ENCODE data around the gene STAG3.

STAG3 gene

DNA sequence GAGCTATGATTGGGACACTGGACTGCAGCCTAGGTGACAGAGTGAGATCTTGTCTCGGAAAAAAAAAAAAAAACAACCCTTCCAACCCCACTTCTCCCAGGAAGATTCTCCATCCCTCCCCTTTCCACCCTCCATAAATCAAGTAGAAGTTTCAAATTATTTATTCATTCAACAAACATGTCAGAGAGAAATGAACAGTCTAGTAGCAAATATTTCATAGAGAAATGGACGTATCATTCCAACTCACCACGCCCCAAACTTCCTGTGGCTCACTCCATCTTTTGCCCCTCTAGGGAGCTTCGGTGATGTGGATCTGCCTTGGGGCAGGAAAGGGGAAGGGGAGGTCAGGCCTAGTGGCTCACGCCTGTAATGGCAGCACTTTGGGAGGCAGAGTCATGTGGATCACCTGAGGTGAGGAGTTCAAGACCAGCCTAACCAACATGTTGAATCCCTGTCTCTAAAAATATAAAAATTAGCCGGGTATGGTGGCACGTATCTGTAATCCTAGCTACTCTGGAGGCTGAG lies 18.6 kb upstream of the STAG3 start:
- DNase-seq (no peak), ATAC-seq (replicated peaks) (no peak)
- Mint-ChIP-seq H3K4me3 (peak overlapping the region; percentile 74 to 83), H3K27ac (peak overlapping the region; percentile 79 to 85), H3K36me3 (ENCODE audit: insufficient read depth) (peaks cover 27% of the 10 kb centered on the region), H3K27me3 (no peaks in the 10 kb centered on the region), H3K9me3 (no peaks in the 10 kb centered on the region), H3K4me1 (ENCODE audit: low read depth in 2 of 2) (peaks cover 21 to 30% of the 10 kb centered on the region in 2 donors)

- DNase-seq: no peak
- peaks cover 20% of the 10 kb centered on the region for H3K36me3 Mint-ChIP-seq (ENCODE audit: insufficient read depth)
- ATAC-seq (replicated peaks): no peak
- H3K4me1 Mint-ChIP-seq (ENCODE audit: low read depth in 2 of 2): peaks cover 23 to 30% of the 10 kb centered on the region in 2 donors
- peak overlapping the region in 1 of 2 donors; percentile 83 for H3K4me3 Mint-ChIP-seq
- no peaks in the 10 kb centered on the region for H3K9me3 Mint-ChIP-seq
- no peak overlapping the region for H3K27ac Mint-ChIP-seq
- peaks cover 0 to 2% of the 10 kb centered on the region in 2 donors for H3K27me3 Mint-ChIP-seq
These were observed 17.7 kb upstream of the STAG3 start for GRCh38 chr7:100160067-100160466.

GRCh38 chr7:100163006-100163531 lies 14.6 kb upstream of the STAG3 start:
- Mint-ChIP-seq H3K4me1 (ENCODE audit: low read depth in 2 of 2) (peaks cover 27 to 39% of the 10 kb centered on the region in 2 donors), H3K9me3 (no peaks in the 10 kb centered on the region), H3K27me3 (peaks cover 24 to 32% of the 10 kb centered on the region in 2 donors), H3K36me3 (ENCODE audit: insufficient read depth) (peaks cover 6% of the 10 kb centered on the region), H3K4me3 (peak overlapping the region in 1 of 2 donors; percentile 54), H3K27ac (no peak overlapping the region)
- DNase-seq: no peak
- no peak for ATAC-seq (replicated peaks)

DNA sequence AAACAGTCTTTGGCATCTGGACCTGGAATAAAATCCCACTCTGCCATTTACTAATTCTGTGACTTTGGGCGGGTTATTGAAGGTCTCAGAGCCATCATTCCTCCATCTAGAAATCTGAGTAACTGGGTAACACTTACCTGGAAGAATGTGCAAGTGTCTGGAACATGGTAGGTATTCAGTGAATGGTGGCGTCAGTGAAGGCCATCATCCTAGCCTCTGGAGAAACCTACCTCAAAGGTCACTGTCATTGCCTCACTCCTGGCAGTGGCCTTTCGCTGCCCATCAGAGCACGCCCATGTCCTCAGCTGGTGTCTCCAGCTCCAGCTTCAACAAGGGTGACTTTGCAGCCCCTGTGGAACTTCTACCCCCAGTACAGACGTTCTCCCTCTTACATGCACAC lies 13.8 kb upstream of the STAG3 start:
- no peak overlapping the region for H3K27ac Mint-ChIP-seq
- H3K27me3 Mint-ChIP-seq: peaks cover 32 to 40% of the 10 kb centered on the region in 2 donors
- DNase-seq (no peak), ATAC-seq (replicated peaks) (no peak)
- H3K4me3 Mint-ChIP-seq: no peak overlapping the region
- H3K36me3 Mint-ChIP-seq (ENCODE audit: insufficient read depth): peaks cover 6% of the 10 kb centered on the region
- no peaks in the 10 kb centered on the region for H3K9me3 Mint-ChIP-seq
- H3K4me1 Mint-ChIP-seq (ENCODE audit: low read depth in 2 of 2): peaks cover 34 to 47% of the 10 kb centered on the region in 2 donors

- H3K27ac Mint-ChIP-seq: no peak overlapping the region
- peaks cover 36 to 49% of the 10 kb centered on the region in 2 donors for H3K4me1 Mint-ChIP-seq (ENCODE audit: low read depth in 2 of 2)
- peak; percentile 44 for ATAC-seq (replicated peaks)
- no peak for DNase-seq
- H3K9me3 Mint-ChIP-seq: no peaks in the 10 kb centered on the region
- H3K27me3 Mint-ChIP-seq: peaks cover 48 to 58% of the 10 kb centered on the region in 2 donors
- H3K36me3 Mint-ChIP-seq (ENCODE audit: insufficient read depth): peaks cover 2% of the 10 kb centered on the region
- H3K4me3 Mint-ChIP-seq: peak overlapping the region; percentile 31 to 39
These were observed 11.3 kb upstream of the STAG3 start for GRCh38 chr7:100166317-100166940.

DNA sequence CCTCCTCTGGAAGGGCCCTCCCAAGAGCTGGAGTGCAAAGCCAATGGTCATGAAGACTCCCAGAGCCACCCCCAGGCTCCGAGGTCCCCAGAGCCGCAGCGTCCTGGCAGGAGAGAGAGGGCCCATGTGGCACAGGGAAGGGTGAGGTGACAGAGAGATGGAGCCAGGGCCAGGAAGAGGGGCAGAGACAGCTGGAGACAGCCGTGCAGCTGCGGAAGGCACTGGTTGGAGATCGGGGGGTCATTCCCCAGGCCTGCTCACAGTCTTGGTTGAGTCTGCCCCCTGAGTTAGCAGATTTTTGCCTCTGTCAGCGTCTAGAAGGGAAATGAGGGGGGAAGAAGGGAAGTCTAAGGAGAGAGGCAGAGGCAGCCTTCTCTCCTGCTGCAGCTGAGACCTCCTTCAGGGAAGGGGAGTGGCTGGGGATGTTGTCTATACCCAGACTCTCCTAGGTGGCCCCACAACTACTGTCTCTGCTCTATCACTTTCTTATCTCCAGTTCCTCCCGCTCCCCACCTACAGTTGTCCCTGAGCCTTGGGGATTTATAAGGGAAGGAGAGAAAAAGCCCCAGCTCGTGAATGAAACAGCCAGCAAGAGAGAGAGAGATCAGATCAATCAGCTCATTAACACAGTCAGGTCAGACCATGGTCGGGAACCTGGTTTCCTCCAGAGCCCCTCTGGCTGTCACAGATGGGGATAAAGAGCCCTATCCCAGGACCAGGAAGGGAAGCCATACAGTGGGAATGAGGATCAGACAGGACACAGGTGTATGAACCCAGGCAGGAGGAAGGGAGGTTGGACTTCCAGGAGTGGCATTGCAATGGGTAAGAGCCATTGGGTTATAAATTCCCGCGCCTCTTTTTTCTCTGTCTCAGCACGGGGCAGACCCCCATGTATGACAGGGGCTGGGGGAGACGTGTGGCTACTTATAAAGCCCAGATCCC lies 10.5 kb upstream of the STAG3 start:
- Mint-ChIP-seq H3K27ac (no peak overlapping the region), H3K4me3 (peak overlapping the region; percentile 74 to 76), H3K4me1 (ENCODE audit: low read depth in 2 of 2) (peaks cover 39 to 49% of the 10 kb centered on the region in 2 donors), H3K9me3 (no peaks in the 10 kb centered on the region), H3K27me3 (peaks cover 48 to 58% of the 10 kb centered on the region in 2 donors), H3K36me3 (ENCODE audit: insufficient read depth) (peaks cover 6% of the 10 kb centered on the region)
- ATAC-seq (replicated peaks): no peak
- DNase-seq: no peak

DNA sequence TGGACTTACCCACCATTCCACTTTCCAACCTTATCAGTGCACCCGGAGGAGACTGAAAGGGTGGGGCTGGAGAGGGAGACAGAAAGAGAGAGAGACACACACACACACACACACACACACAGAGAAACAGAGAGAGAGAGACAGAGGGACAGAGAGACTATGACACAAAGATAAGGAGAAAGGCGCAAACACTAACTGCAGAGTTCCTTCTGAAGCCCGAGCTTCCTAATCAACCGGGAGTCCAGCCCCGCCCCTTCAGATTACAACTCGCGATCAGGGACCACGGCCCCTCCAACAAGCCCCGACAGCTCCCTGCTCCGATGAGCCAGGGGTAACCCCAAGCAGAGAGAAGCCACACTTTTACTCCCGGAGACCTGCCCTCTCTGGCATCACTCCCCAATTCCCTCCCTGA lies 9.8 kb upstream of the STAG3 start:
- Mint-ChIP-seq H3K4me3 (peak overlapping the region; percentile 74 to 76), H3K9me3 (no peaks in the 10 kb centered on the region), H3K36me3 (ENCODE audit: insufficient read depth) (peaks cover 6% of the 10 kb centered on the region), H3K4me1 (ENCODE audit: low read depth in 2 of 2) (peaks cover 38 to 45% of the 10 kb centered on the region in 2 donors), H3K27me3 (peaks cover 48 to 58% of the 10 kb centered on the region in 2 donors), H3K27ac (no peak overlapping the region)
- DNase-seq: no peak
- no peak for ATAC-seq (replicated peaks)

GRCh38 chr7:100169147-100169850 lies 8.4 kb upstream of the STAG3 start:
- ATAC-seq (replicated peaks) (no peak), DNase-seq (no peak)
- Mint-ChIP-seq H3K36me3 (ENCODE audit: insufficient read depth) (peaks cover 9% of the 10 kb centered on the region), H3K9me3 (no peaks in the 10 kb centered on the region), H3K4me1 (ENCODE audit: low read depth in 2 of 2) (peaks cover 30 to 37% of the 10 kb centered on the region in 2 donors), H3K27me3 (peaks cover 48 to 68% of the 10 kb centered on the region in 2 donors), H3K4me3 (peak overlapping the region; percentile 74 to 76), H3K27ac (no peak overlapping the region)

DNA sequence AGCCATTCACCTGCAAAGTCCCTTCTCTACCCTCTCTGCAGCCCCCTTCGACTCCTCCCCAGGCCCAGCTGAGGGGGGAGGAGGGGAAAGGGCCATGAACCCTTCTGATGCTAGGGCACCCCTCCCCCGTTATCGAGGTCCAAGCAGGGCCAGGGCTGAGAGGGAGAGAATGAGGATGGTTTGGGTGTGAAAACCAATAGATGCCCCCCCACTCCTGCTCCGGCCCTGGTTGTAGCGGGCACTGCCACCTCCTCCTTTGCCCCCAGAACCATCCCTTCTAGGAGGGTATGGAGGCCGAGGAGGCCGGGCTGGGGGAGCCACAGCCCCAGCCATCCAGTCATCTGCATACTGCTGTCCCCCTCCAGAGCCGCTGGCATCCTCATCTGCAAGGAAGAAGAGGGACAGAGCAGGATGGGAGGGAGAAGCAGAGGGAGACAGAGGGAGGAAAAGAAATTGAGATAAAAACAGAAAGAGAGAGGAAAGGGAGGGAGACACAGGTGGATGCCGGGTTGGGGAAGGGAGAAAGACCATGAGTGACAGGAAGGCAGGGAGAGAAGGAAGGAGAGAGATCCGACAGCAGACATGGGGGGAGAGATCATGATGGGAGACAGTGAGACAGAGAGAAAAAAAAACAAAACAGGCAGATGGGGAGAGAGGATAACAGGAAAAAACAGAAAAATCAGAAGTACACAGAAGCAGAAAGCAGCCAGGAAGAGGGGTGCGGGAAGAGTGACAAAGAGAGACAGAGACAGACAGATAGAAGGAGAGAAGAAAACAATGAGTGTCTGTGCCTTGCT lies 7.4 kb upstream of the STAG3 start:
- DNase-seq (no peak), ATAC-seq (replicated peaks) (no peak)
- no peak overlapping the region for H3K27ac Mint-ChIP-seq
- no peaks in the 10 kb centered on the region for H3K9me3 Mint-ChIP-seq
- peaks cover 30 to 37% of the 10 kb centered on the region in 2 donors for H3K4me1 Mint-ChIP-seq (ENCODE audit: low read depth in 2 of 2)
- peak overlapping the region; percentile 38 to 74 for H3K4me3 Mint-ChIP-seq
- H3K36me3 Mint-ChIP-seq (ENCODE audit: insufficient read depth): peaks cover 9% of the 10 kb centered on the region
- H3K27me3 Mint-ChIP-seq: peaks cover 48 to 63% of the 10 kb centered on the region in 2 donors

- ATAC-seq (replicated peaks) (peak; percentile 68), DNase-seq (no peak)
- H3K27me3 Mint-ChIP-seq: peaks cover 42 to 54% of the 10 kb centered on the region in 2 donors
- H3K4me3 Mint-ChIP-seq: peak overlapping the region; percentile 38 to 74
- peaks cover 30 to 34% of the 10 kb centered on the region in 2 donors for H3K4me1 Mint-ChIP-seq (ENCODE audit: low read depth in 2 of 2)
- H3K9me3 Mint-ChIP-seq: no peaks in the 10 kb centered on the region
- no peak overlapping the region for H3K27ac Mint-ChIP-seq
- peaks cover 9% of the 10 kb centered on the region for H3K36me3 Mint-ChIP-seq (ENCODE audit: insufficient read depth)
These were observed 6.5 kb upstream of the STAG3 start for GRCh38 chr7:100171087-100171681.

GRCh38 chr7:100171840-100172239 lies 5.9 kb upstream of the STAG3 start:
- Mint-ChIP-seq H3K27ac (no peak overlapping the region), H3K4me3 (peak overlapping the region; percentile 70 to 78), H3K9me3 (no peaks in the 10 kb centered on the region), H3K36me3 (ENCODE audit: insufficient read depth) (peaks cover 12% of the 10 kb centered on the region), H3K27me3 (peaks cover 36 to 48% of the 10 kb centered on the region in 2 donors), H3K4me1 (ENCODE audit: low read depth in 2 of 2) (peaks cover 29 to 33% of the 10 kb centered on the region in 2 donors)
- ATAC-seq (replicated peaks) (peak; percentile 52), DNase-seq (no peak)

Data from effector memory CD8-positive, alpha-beta T cell (primary cell).